Esophagus squamous epithelium (tissue), 5 donors: Measurements from ENCODE around the gene ARHGAP40. TPM values are rescaled to one million over a fixed set of nuclear protein-coding genes. Genes with fewer than 3 reads are reported as not detected.

Experiments
- DNase-seq: peaks from one replicate; lab custom pipeline; 2025; lab: John Stamatoyannopoulos, UW
- H3K27ac ChIP-seq, 4 donors: fragments of 200-600 bp; sonication (generic); one replicate each; pipeline ENCODE4 v1.5.1; 2016 to 2019; ENCODE audit warnings: mild to moderate bottlenecking in 1 of 4
- H3K27me3 ChIP-seq, 4 donors: fragments of 200-600 bp; sonication (generic); 1 replicate in 3 of 4; 2 replicates in 1 of 4; pipeline versions ENCODE4 v1.5.1 to v1.6.0; 2017 to 2021; ENCODE audit warnings: antibody characterized with exemption in 1 of 4
- H3K36me3 ChIP-seq, 3 donors: fragments of 200-600 bp; sonication (generic); one replicate each; pipeline ENCODE4 v1.5.1; 2016 to 2019
- H3K4me1 ChIP-seq, 3 donors: fragments of 200-600 bp; sonication (generic); one replicate each; pipeline ENCODE4 v1.5.1; 2017 to 2019
- H3K4me3 ChIP-seq, 4 donors: fragments of 200-600 bp; sonication (generic); 1 replicate in 3 of 4; 2 replicates in 1 of 4; pipeline ENCODE4 v1.5.1; 2016 to 2019; ENCODE audit warnings: mild to moderate bottlenecking in 2 of 4, moderate library complexity in 1 of 4
- H3K9me3 ChIP-seq, 3 donors: fragments of 200-600 bp; sonication (generic); one replicate each; pipeline ENCODE4 v1.5.1; 2016 to 2019
- POLR2A ChIP-seq, 4 donors: fragments of 450-650 bp; IDR thresholded peaks; one replicate each; pipeline ENCODE4 v1.6.1; 2017; ENCODE audit warnings: antibody characterized with exemption in 4 of 4, mild to moderate bottlenecking in 4 of 4, moderate library complexity in 3 of 4
- WGBS, 2 donors: methylation state at CpG; one replicate each; pipeline ENCODE4 v1.1.5; 2018; 5-methylcytosine and 5-hydroxymethylcytosine counted together
- intact Hi-C: fragments of 100-400 bp; cut with DNase I; formaldehyde crosslinking; loops from one replicate; pipeline ENCODE4 v1.15.0; 2022
- total RNA-seq, 4 donors: library from RNA; depleted of rRNA; stranded (reverse); fragments of >200 nt; gene quantifications; one replicate each; pipeline ENCODE4 v1.1.0, GENCODE V29; 2016
- TF ChIP-seq, protein P1 (sequence below), 6 experiments: fragments of 450-650 bp in 4 of 6; fragments of 200-600 bp in 2 of 6; sonication (generic) in 2 of 6; IDR thresholded peaks; one replicate each; pipeline ENCODE4 v1.5.1; 2016 to 2019; ENCODE audit warnings: antibody characterized with exemption in 6 of 6, mild to moderate bottlenecking in 4 of 6, moderate library complexity in 4 of 6
- donor health status: DM: yes; HTN: yes; CAD: no.

ARHGAP40 gene
- total RNA-seq, 4 donors from 2014 or later, result 4.7 to 14.8 (median 12.4) TPM

DNA sequence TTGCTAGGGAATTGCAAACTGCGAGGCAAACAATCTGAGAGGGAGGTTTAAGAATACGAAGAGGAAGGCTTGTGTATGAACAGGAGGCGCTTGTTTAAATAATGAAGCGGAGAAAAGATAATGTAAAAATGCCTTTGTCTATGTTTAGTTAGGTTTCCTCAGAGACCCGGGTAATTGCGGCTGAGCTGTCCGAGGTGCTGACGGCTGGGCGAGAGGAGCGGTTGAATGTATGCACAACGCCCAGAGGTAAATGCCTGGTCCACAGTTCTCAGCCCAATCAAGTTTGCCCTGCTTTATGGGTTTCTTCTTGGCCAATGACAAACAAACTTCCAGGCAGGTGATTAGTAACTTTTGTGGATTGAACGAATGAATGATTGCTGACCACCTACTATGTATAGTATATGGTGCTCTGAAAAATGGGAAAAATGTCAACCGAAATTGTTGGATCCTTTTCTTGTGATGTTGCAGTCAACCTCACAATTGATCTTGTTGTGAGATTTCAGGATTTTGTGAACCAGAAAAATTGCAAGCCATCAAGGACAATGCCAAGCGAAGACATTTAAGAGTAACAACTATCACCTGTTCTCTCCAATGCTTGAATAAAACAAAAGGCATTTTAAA lies 84.4 kb downstream of the ARHGAP40 start:
- no peaks in the 10 kb centered on the region for H3K36me3 ChIP-seq
- H3K9me3 ChIP-seq, result no peaks in the 10 kb centered on the region
- DNase-seq, result no peak
- no peak for TF ChIP-seq POLR2A (IDR thresholded peaks at IDR 0.05)
- TF ChIP-seq, protein P1, sequence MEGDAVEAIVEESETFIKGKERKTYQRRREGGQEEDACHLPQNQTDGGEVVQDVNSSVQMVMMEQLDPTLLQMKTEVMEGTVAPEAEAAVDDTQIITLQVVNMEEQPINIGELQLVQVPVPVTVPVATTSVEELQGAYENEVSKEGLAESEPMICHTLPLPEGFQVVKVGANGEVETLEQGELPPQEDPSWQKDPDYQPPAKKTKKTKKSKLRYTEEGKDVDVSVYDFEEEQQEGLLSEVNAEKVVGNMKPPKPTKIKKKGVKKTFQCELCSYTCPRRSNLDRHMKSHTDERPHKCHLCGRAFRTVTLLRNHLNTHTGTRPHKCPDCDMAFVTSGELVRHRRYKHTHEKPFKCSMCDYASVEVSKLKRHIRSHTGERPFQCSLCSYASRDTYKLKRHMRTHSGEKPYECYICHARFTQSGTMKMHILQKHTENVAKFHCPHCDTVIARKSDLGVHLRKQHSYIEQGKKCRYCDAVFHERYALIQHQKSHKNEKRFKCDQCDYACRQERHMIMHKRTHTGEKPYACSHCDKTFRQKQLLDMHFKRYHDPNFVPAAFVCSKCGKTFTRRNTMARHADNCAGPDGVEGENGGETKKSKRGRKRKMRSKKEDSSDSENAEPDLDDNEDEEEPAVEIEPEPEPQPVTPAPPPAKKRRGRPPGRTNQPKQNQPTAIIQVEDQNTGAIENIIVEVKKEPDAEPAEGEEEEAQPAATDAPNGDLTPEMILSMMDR (IDR thresholded peaks at IDR 0.05), result no peak
- H3K27me3 ChIP-seq, result peaks cover 0 to 69% (median 0%) of the 10 kb centered on the region in 4 donors
- intact Hi-C loops, result no loop called here
- H3K4me1 ChIP-seq, result no peaks in the 10 kb centered on the region
- WGBS, 2 donors, result 12 to 15% methylated on average over 14 of the region's 14 CpGs
- no peak overlapping the region for H3K4me3 ChIP-seq
- no peak overlapping the region for H3K27ac ChIP-seq

DNA sequence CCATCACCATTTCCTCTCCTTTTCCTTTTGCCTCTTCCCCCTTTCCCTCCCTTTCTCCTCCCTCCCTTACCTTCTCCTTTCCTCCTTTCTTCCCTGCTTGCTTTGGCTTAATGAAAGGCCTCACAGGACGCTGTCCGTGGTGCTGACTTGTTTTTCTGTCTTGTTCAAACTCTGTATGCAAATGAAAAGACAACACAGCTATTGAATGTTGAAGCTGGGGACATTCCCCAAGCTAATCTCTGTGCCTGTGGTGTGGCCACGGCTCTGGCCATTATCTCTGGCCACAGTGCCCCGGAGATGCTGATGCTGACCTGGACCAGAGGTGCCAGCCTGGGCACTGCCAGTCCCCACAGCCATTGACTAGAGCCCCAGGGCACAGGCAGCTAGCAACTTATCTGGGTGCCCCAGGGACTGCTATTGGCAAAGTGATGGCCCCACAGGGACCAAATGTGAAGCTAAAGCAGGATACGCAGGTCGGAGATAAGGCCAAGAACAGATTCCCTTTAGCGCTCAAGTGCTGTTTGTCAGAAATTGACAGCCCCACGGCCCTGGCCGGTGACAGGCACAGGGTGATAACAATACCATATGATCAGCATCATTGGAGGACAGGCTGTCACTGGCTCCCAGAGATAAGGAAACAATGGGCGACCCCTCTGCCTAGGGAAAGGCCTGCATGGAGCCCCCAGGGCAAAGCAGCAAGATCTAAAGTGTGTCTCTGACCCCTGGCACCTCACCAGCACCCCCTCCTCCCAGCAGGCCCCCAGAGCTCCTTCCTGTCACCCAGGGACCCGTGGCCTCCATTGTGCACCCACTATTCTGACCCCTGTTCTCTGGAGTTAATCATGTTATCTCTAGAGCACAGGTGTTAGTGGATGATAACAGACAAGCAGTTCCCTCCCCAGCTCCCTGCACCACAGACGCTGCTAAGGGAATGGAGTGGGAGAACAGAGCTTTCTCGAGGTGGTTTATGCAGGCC lies 91.1 kb downstream of the ARHGAP40 start:
- Histone ChIP-seq H3K4me3 (no peak overlapping the region), H3K27me3 (peaks cover 0 to 44% (median 0%) of the 10 kb centered on the region in 4 donors), H3K4me1 (no peaks in the 10 kb centered on the region), H3K27ac (no peak overlapping the region), H3K36me3 (no peaks in the 10 kb centered on the region), H3K9me3 (no peaks in the 10 kb centered on the region)
- WGBS, 2 donors, result 9 to 13% methylated on average over 6 of the region's 13 CpGs
- TF ChIP-seq, protein P1 (IDR thresholded peaks at IDR 0.05), result no peak
- TF ChIP-seq POLR2A (IDR thresholded peaks at IDR 0.05), result no peak
- DNase-seq, result no peak
- intact Hi-C loops, result no loop called here

DNA sequence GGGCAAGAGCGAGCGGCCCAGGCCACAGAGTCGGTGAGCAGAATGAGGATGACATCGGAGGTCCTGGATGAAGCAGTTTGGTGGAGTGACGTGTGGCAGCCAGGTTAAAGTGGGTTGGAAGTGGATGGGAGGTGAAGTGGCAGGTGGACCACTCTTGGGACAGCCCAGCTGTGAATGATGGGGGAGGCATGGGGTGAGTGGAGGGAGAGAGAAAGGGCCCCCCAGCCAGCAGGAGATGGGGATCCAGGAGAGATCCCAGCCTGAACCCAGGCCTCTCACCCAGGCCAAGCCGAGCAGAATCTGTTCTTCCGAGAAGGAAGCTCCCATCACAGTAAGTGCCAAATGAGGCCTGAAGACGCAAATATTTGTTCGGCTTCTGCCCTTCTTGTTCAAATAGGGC lies 95.7 kb downstream of the ARHGAP40 start:
- Histone ChIP-seq H3K4me1 (no peaks in the 10 kb centered on the region), H3K27ac (no peak overlapping the region), H3K9me3 (no peaks in the 10 kb centered on the region), H3K27me3 (peaks cover 0 to 61% (median 0%) of the 10 kb centered on the region in 4 donors), H3K4me3 (no peak overlapping the region), H3K36me3 (no peaks in the 10 kb centered on the region)
- no peak for DNase-seq
- intact Hi-C loops, result no loop called here
- no peak for TF ChIP-seq POLR2A (IDR thresholded peaks at IDR 0.05)
- TF ChIP-seq, protein P1 (IDR thresholded peaks at IDR 0.05), result no peak
- 62 to 69% methylated on average over 9 of the region's 9 CpGs for WGBS, 2 donors

DNA sequence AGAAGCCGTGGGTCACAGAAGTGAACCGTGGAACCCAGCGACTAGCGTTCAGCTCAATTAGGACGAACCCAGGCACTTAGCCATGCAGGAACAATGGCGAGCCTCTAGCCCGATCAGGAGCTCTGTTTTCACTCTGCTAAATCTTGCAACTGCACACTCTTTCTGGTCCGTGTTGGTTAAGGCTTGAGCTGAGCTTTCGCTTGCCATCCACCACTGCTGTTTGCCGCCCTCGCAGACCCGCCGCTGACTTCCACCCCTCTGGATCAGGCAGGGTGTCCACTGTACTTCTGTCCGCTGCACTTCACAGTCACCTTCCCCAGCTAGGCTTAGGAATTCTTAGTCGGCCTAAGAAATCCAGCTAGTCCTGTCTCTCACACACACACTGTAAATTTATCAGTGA lies 96.9 kb downstream of the ARHGAP40 start:
- H3K4me1 ChIP-seq, result no peaks in the 10 kb centered on the region
- intact Hi-C loops, result no loop called here
- no peak overlapping the region for H3K4me3 ChIP-seq
- H3K9me3 ChIP-seq, result no peaks in the 10 kb centered on the region
- no peak overlapping the region for H3K27ac ChIP-seq
- DNase-seq, result no peak
- H3K36me3 ChIP-seq, result no peaks in the 10 kb centered on the region
- TF ChIP-seq POLR2A (IDR thresholded peaks at IDR 0.05), result no peak
- TF ChIP-seq, protein P1 (IDR thresholded peaks at IDR 0.05), result no peak
- peaks cover 0 to 73% (median 0%) of the 10 kb centered on the region in 4 donors for H3K27me3 ChIP-seq
- 87 to 90% methylated on average over 7 to 11 of the region's 15 CpGs for WGBS, 2 donors

DNA sequence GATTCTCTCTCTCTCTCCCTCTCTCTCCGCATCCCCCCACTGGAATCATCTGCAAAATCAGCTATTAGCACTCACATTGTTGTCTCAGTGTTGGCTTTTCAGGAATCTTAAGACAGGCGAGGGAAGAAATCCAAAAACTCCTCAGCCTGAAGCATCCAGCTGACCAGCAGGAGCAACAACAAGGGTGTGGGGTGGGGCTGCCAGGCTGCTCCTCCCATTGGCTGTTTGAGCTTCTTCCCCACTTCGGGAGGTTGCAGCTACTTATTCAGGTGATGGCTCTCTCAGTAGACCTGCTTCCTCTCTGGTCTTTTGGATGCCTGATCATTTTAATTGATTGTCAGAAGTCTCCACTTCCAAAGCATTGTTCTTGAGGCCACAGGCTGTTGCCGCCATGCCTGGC lies 98.5 kb downstream of the ARHGAP40 start:
- DNase-seq, result no peak
- Histone ChIP-seq H3K9me3 (no peaks in the 10 kb centered on the region), H3K4me3 (no peak overlapping the region), H3K36me3 (no peaks in the 10 kb centered on the region), H3K27me3 (peaks cover 0 to 88% (median 0%) of the 10 kb centered on the region in 4 donors), H3K27ac (no peak overlapping the region), H3K4me1 (no peaks in the 10 kb centered on the region)
- no peak for TF ChIP-seq POLR2A (IDR thresholded peaks at IDR 0.05)
- TF ChIP-seq, protein P1 (IDR thresholded peaks at IDR 0.05), result no peak
- WGBS, 2 donors, result 8 to 47% methylated on average over 3 of the region's 4 CpGs
- intact Hi-C loops, result no loop called here
